ENCODE results near the gene SCGB3A1.

The SCGB3A1 gene

GRCh38 chr5:180600554-180601041 is 9.3 kb upstream of the SCGB3A1 start:
- H3K27me3 ChIP-seq (ENCODE audit: control insufficient read depth, insufficient read depth, low read length): no peaks in the 10 kb centered on the region
- no peak overlapping the region for H3K4me3 ChIP-seq (ENCODE audit: low read depth, low read length)
- H3K36me3 ChIP-seq (ENCODE audit: control insufficient read depth, insufficient read depth, low read length): no peaks in the 10 kb centered on the region
- H3K4me1 ChIP-seq (ENCODE audit: control insufficient read depth, insufficient read depth, low read length): no peaks in the 10 kb centered on the region
- H3K9ac ChIP-seq (ENCODE audit: low read depth, low read length): no peak overlapping the region
- no peaks in the 10 kb centered on the region for H3K9me3 ChIP-seq (ENCODE audit: control insufficient read depth, insufficient read depth, low read length)

DNA sequence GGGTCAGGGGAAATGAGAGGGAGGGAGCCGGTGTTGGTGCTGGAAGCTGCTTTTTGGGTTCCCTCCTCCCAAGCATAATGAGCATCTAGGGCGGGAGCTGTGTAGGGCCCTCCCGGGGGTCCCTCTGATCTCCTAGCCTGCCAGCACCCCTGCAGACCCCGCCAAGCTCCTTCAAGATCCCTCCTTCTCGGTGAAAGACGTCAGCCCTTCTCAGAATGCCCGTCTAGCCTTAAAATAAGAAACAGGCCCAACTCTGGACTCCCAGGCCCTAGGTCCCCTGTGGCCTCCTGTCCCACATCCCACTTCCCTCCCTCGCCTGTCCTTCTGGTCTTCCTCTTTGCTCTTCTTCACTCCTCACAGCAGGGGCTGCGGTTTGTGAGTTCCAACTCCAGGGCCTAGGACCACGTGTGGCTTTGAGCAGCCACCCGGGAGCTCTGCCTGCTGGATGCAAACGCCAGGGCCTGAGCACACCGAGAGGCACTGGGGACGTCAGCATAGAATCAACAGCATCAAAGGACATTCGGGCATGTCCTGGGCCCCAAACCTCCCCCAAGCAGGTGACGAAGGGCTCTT is 8.8 kb upstream of the SCGB3A1 start:
- no peaks in the 10 kb centered on the region for H3K9me3 ChIP-seq (ENCODE audit: control insufficient read depth, insufficient read depth, low read length)
- H3K36me3 ChIP-seq (ENCODE audit: control insufficient read depth, insufficient read depth, low read length): no peaks in the 10 kb centered on the region
- no peaks in the 10 kb centered on the region for H3K4me1 ChIP-seq (ENCODE audit: control insufficient read depth, insufficient read depth, low read length)
- no peaks in the 10 kb centered on the region for H3K27me3 ChIP-seq (ENCODE audit: control insufficient read depth, insufficient read depth, low read length)
- H3K9ac ChIP-seq (ENCODE audit: low read depth, low read length): no peak overlapping the region
- no peak overlapping the region for H3K4me3 ChIP-seq (ENCODE audit: low read depth, low read length)

DNA sequence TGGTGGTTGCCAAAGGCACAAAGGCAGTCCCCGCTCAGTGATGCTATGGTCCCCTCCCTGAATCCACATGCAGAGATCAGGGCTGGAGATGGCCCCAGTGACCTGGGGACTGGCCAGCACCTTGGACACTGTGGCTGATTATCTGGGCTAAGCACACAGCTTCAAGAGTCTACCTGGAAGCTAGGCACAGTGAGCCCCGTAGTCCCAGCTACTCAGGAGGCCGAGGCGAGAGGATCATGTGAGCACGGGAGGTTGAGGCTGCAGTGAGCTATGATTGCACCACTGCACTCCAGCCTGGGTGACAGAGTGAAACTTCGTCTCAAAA is 8.3 kb upstream of the SCGB3A1 start:
- H3K9me3 ChIP-seq (ENCODE audit: control insufficient read depth, insufficient read depth, low read length): no peaks in the 10 kb centered on the region
- H3K4me1 ChIP-seq (ENCODE audit: control insufficient read depth, insufficient read depth, low read length): no peaks in the 10 kb centered on the region
- H3K27me3 ChIP-seq (ENCODE audit: control insufficient read depth, insufficient read depth, low read length): no peaks in the 10 kb centered on the region
- H3K9ac ChIP-seq (ENCODE audit: low read depth, low read length): no peak overlapping the region
- H3K36me3 ChIP-seq (ENCODE audit: control insufficient read depth, insufficient read depth, low read length): no peaks in the 10 kb centered on the region
- H3K4me3 ChIP-seq (ENCODE audit: low read depth, low read length): no peak overlapping the region

DNA sequence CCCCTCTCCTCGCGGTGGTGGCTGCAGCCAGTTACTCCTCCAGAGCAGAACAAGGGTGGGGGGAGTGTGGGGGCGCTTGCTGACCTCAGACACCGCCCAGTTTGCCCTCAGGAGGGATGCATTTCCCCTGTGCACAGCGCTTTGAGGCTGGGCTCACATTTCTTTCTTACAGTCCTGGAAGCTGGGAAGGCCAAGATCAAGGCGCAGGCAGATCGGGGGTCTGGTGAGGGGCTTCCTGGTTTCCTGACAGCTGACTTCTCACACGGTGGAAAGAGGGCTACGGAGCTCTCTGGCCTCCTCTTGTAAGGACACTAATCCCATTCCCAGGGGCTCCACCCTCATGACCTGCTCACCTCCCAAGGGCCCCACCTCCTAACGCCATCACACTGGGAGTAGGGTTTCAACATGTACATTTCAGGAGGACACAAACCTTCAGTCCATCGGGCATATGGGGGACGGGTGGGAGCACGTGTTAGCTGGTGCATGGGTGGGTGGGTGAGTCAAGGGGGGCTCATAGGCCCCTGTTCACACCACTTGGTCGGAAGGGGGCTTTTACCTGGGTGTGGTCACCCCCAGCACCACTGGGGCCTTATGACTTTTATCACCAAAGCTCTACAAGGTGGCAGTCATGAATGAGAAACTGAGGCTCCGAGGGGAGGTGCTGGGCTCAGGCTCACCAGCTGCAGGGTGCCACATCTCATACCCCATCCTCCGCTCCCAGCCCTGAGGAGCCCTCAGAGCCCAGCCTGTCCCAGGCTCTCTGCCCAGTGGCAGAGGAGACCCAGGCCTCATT is 7.7 kb upstream of the SCGB3A1 start:
- Histone ChIP-seq H3K36me3 (ENCODE audit: control insufficient read depth, insufficient read depth, low read length) (no peaks in the 10 kb centered on the region), H3K4me3 (ENCODE audit: low read depth, low read length) (no peak overlapping the region), H3K4me1 (ENCODE audit: control insufficient read depth, insufficient read depth, low read length) (no peaks in the 10 kb centered on the region), H3K9ac (ENCODE audit: low read depth, low read length) (no peak overlapping the region), H3K27me3 (ENCODE audit: control insufficient read depth, insufficient read depth, low read length) (no peaks in the 10 kb centered on the region), H3K9me3 (ENCODE audit: control insufficient read depth, insufficient read depth, low read length) (no peaks in the 10 kb centered on the region)

DNA sequence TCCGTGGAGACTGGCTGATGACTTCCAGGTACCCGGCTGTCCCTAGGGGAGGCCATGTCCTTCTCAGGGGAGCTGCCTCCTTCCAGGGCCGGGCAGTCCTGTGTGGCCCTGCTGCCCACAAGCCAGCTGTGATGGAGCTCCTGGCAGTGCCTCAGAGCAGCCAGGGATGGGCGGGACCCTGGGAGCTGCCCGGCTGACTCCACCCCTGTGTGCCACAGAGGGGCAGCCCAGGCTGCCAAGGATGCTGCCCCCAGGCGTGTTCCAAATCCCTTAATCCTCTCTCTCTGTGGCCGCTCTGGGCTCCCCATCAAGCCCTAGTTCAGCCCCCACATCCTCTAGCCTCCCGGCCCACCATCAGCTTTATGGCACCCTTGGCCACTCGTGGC is 7.0 kb upstream of the SCGB3A1 start:
- Histone ChIP-seq H3K36me3 (ENCODE audit: control insufficient read depth, insufficient read depth, low read length) (no peaks in the 10 kb centered on the region), H3K9ac (ENCODE audit: low read depth, low read length) (no peak overlapping the region), H3K9me3 (ENCODE audit: control insufficient read depth, insufficient read depth, low read length) (no peaks in the 10 kb centered on the region), H3K4me1 (ENCODE audit: control insufficient read depth, insufficient read depth, low read length) (no peaks in the 10 kb centered on the region), H3K27me3 (ENCODE audit: control insufficient read depth, insufficient read depth, low read length) (no peaks in the 10 kb centered on the region), H3K4me3 (ENCODE audit: low read depth, low read length) (no peak overlapping the region)

DNA sequence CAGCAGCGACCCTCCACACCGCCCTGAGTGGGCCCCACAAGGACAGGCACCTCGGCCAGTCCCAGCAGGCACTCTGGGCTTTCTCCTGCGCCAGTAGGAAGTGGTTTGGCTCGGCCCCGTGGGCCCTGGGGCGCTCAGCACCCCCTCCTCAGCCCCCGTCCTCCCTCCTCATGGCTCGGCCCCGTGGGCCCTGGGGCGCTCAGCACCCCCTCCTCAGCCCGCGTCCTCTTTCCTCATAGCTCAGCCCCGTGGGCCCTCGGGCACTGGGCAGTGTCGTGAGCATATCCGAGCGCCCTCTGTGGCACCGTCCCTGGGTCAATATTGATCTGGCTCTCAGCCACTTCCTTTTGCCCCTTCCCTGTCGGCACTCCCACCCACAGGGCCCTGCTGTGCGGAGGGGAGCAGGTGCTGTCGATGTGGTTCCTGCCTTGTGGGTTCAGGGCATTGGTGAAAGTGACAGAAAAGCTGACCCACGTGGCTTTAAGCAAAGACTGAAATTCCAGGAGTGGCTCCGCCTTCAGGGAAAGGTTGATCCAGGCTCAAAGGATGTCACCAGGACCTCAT is 5.5 kb upstream of the SCGB3A1 start:
- Histone ChIP-seq H3K27me3 (ENCODE audit: control insufficient read depth, insufficient read depth, low read length) (peaks cover 10% of the 10 kb centered on the region), H3K9ac (ENCODE audit: low read depth, low read length) (no peak overlapping the region), H3K36me3 (ENCODE audit: control insufficient read depth, insufficient read depth, low read length) (no peaks in the 10 kb centered on the region), H3K4me3 (ENCODE audit: low read depth, low read length) (no peak overlapping the region), H3K4me1 (ENCODE audit: control insufficient read depth, insufficient read depth, low read length) (no peaks in the 10 kb centered on the region), H3K9me3 (ENCODE audit: control insufficient read depth, insufficient read depth, low read length) (no peaks in the 10 kb centered on the region)

GRCh38 chr5:180596115-180596667 is 4.9 kb upstream of the SCGB3A1 start:
- Histone ChIP-seq H3K36me3 (ENCODE audit: control insufficient read depth, insufficient read depth, low read length) (no peaks in the 10 kb centered on the region), H3K9me3 (ENCODE audit: control insufficient read depth, insufficient read depth, low read length) (no peaks in the 10 kb centered on the region), H3K27me3 (ENCODE audit: control insufficient read depth, insufficient read depth, low read length) (peaks cover 11% of the 10 kb centered on the region), H3K4me3 (ENCODE audit: low read depth, low read length) (no peak overlapping the region), H3K9ac (ENCODE audit: low read depth, low read length) (no peak overlapping the region), H3K4me1 (ENCODE audit: control insufficient read depth, insufficient read depth, low read length) (no peaks in the 10 kb centered on the region)

GRCh38 chr5:180595381-180596114 is 4.2 kb upstream of the SCGB3A1 start:
- Histone ChIP-seq H3K9ac (ENCODE audit: low read depth, low read length) (no peak overlapping the region), H3K4me1 (ENCODE audit: control insufficient read depth, insufficient read depth, low read length) (no peaks in the 10 kb centered on the region), H3K27me3 (ENCODE audit: control insufficient read depth, insufficient read depth, low read length) (peaks cover 16% of the 10 kb centered on the region), H3K36me3 (ENCODE audit: control insufficient read depth, insufficient read depth, low read length) (no peaks in the 10 kb centered on the region), H3K4me3 (ENCODE audit: low read depth, low read length) (no peak overlapping the region), H3K9me3 (ENCODE audit: control insufficient read depth, insufficient read depth, low read length) (no peaks in the 10 kb centered on the region)

- Histone ChIP-seq H3K9ac (ENCODE audit: low read depth, low read length) (no peak overlapping the region), H3K4me3 (ENCODE audit: low read depth, low read length) (no peak overlapping the region), H3K9me3 (ENCODE audit: control insufficient read depth, insufficient read depth, low read length) (no peaks in the 10 kb centered on the region), H3K27me3 (ENCODE audit: control insufficient read depth, insufficient read depth, low read length) (peaks cover 21% of the 10 kb centered on the region), H3K36me3 (ENCODE audit: control insufficient read depth, insufficient read depth, low read length) (no peaks in the 10 kb centered on the region), H3K4me1 (ENCODE audit: control insufficient read depth, insufficient read depth, low read length) (no peaks in the 10 kb centered on the region)
Observed at GRCh38 chr5:180595046-180595379, 3.7 kb upstream of the SCGB3A1 start.

DNA sequence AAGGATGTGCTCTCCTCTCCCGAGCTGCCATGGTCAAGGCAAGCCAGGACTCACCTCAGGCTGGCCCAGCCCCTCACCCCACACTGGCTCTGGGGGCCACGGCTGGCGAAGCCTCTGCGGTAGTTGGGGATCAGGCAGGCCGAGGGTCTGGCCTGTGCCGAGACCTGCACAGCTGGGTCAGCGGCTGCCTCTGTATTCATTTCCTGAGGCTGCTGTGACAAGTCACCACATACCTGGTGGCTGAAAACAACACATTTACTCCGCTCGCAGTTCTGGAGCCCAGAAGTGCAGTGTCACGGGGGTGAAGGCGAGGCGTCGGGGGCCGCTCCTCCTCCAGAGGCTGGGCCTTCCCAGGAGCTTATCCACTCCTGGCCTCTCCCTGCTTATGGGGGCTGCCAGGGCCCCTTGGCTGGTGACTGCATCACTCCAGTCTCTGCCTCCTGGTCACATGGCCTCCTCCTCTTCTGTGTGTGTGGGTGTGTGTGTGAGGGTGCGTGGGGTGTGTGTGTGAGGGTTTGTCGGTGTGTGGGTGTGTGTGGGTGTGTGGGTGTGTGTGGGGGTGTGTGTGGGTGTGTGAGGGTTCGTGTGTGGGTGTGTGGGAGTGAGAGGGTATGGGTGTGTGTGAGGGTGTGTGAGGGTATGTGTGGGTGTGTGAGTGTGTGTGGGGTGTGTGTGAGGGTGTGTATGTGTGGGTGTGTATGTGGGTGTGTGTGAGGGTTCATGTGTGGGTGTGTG is 3.2 kb upstream of the SCGB3A1 start:
- no peaks in the 10 kb centered on the region for H3K4me1 ChIP-seq (ENCODE audit: control insufficient read depth, insufficient read depth, low read length)
- H3K9ac ChIP-seq (ENCODE audit: low read depth, low read length): no peak overlapping the region
- peaks cover 26% of the 10 kb centered on the region for H3K27me3 ChIP-seq (ENCODE audit: control insufficient read depth, insufficient read depth, low read length)
- no peaks in the 10 kb centered on the region for H3K36me3 ChIP-seq (ENCODE audit: control insufficient read depth, insufficient read depth, low read length)
- no peaks in the 10 kb centered on the region for H3K9me3 ChIP-seq (ENCODE audit: control insufficient read depth, insufficient read depth, low read length)
- no peak overlapping the region for H3K4me3 ChIP-seq (ENCODE audit: low read depth, low read length)

DNA sequence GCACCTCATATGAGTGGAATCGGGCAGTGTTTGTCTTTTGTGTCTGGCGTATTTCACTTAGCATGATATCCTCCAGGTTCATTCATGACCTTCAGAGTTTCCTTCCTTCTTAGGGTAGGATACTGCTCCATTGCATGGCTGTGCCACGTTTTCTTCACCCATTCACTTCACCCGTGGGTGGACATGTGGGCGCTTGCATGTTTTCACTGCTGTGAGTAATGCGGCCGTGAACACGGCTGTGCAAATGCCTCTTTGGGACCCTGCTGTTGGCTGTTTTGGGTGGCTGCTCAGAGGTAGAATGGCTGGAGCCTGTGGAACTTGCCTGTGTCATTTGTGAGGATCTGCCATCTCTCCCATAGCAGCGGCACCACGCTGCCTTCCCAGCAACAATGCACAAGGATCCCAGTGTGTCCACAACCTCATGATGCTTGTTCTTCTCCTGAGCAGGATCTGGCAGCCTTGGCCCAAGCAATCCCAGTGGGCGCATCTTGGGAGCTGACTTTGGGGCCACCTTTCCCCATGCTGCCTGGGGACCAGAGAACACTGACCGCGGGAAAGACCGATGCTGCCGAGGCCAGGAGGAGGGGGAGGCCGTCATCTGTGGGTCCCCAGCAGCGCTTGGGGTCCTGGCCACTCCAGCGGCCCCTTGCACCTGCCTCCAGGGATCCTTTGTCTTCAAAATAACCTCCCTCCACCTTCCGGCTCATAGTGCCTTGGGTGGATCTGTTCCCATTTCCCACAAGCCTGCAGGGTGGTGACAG is 2.3 kb upstream of the SCGB3A1 start:
- Histone ChIP-seq H3K27me3 (ENCODE audit: control insufficient read depth, insufficient read depth, low read length) (peaks cover 35% of the 10 kb centered on the region), H3K36me3 (ENCODE audit: control insufficient read depth, insufficient read depth, low read length) (no peaks in the 10 kb centered on the region), H3K4me1 (ENCODE audit: control insufficient read depth, insufficient read depth, low read length) (no peaks in the 10 kb centered on the region), H3K4me3 (ENCODE audit: low read depth, low read length) (no peak overlapping the region), H3K9ac (ENCODE audit: low read depth, low read length) (no peak overlapping the region), H3K9me3 (ENCODE audit: control insufficient read depth, insufficient read depth, low read length) (no peaks in the 10 kb centered on the region)

Data from iPS-15b (cell line).